Activated naive CD4-positive, alpha-beta T cell treated with anti-CD3 and anti-CD28 coated beads, Interleukin-2, amount 50 U/mL, for 16 hours (primary cell): ENCODE data around the gene FN3KRP.
"Not testable (repeated sequence)": the region's sequence is repeated elsewhere in the genome, so short reads cannot be mapped to it uniquely, and the experiment has no call there.

ENCODE experiments used
- DNase-seq: peaks from one replicate; pipeline ENCODE4 v3.0.0-alpha.2; 2020

Gene FN3KRP

GRCh38 chr17:82709676-82710498 is 6.6 kb upstream of the FN3KRP start:
- DNase-seq = no peak

DNA sequence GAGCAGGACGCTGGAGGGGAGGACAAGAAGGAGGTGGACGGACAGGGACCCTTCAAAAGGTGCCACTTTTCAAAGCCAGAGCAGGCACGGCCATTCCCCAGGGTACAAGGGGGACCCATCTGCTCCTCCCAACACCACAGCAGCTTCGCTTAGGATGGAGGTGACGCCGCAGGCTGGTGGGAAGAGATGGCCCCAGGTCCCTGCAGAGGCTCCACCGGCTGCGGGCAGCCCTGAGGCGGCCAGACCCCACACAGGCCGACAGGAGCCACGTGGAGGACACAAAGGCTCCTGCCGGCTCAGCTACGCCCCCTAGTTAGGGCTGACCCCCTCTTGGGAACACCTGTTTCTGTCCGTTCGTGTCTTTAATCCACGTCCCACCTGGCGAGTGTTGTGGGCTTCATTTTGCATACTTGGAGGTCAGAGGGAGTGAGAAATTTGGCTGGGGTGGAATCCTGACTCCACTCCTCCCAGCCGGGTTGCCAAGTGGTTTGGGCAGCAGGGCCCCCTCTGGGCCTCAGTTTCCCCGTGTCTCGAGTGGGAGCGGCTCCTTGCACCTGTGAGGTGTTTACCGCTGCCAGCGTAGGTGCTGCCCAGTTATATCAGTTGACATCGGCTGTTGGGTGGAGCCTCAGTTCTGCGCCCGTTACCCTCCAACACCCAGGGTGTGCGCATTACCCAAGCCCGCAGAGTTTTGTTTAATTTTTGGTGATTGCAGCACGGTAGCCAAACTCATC is 5.8 kb upstream of the FN3KRP start:
- DNase-seq = no peak

GRCh38 chr17:82713071-82713723 is 3.3 kb upstream of the FN3KRP start:
- no peak for DNase-seq

GRCh38 chr17:82718986-82719685 is 2.6 kb downstream of the FN3KRP start:
- no peak for DNase-seq

- DNase-seq = no peak
These were observed 3.7 kb downstream of the FN3KRP start for GRCh38 chr17:82720204-82720603.

GRCh38 chr17:82722341-82723013 is 6.0 kb downstream of the FN3KRP start:
- DNase-seq = no peak

DNA sequence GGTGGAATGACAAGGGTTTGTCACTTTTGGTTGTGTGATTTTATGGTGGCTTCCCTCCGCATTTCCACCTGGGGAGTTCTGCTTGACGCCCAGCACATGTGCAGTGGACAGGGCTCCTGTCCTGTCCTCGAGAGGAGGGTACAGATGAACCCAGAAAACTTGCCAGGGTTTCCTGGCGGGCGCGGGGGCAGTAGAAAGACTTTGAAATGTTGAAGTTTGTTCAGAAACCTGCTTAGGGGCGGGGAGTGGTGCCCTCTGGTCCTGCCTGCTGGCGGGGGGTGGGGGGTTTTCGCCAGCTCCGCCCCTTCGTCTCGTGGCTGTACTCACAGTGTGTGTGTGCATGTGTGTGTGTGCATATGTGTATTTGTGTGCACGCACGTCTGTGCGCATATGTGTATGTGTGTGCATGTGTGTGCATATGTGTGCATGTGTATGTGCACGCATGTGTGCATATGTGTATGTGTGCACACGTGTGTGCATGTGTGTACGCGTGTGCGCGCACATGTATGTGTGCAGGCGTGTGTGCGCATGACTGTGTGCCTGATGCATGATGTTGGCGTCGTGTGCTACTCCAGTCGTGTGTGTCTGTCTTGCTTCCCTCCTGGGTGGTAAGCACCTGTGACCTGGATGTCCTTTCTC is 6.8 kb downstream of the FN3KRP start:
- no peak for DNase-seq

GRCh38 chr17:82726427-82726826 is 9.9 kb downstream of the FN3KRP start:
- no peak for DNase-seq

DNA sequence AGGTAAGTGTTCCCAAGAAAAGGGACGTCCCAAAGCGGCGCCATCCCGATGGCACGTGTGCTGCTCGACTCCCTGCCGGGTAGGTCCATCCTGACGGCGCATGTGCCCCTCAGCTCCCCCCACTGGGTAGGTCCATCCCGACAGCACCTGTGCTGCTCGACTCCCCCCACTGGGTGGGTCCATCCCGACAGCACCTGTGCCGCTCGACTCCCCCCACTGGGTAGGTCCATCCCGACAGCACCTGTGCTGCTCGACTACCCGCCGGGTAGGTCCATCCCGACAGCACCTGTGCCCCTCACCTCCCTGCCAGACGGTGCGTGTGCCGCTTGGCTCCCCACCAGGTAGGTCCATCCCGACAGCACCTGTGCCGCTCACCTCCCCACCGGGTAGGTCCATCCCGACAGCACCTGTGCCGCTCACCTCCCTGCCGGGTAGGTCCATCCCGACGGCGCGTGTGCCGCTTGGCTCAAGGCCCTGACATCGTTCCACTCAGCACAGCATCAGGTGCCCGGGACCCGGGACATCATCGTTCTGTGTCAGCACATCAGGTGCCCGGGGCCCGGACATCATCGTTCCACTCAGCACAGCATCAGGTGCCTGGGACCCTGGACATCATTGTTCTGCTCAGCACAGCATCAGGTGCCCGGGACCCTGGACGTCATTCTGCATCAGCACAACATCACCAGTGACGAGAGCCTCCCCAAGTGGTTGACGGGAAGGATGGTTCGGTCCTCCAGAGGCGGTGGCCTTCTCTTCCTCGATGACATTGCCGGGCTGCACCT is 13.2 kb downstream of the FN3KRP start:
- no peak for DNase-seq

DNA sequence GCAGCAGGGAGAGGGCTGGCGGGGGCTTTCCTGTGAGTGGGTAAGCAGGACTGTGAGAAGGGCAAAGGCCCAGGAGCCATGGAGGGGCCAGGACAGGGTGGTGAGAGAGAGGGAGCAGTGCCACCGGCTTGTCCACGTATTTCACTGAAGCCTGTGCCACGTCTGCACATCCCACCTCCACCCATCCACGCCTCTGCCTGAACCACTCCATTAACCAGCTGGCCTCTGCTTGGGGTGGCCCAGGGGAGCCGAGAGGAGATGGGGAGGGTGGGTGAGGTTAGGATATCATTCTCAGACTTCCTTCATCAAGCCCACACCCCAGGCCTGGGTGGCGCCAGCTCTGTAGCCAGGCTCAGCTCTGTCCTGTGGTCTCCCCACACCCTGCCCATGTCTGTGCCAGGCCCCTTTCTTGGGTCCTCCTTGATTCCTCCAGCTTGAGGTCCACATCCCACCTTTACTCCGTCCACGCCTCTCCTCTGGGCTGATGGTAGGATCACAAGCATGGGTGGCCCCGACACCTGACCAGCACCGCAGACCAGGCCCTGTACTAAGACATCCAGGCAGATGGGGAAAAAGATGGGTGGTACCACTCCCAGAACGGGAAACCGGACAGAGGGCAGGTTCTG is 15.7 kb downstream of the FN3KRP start:
- no peak for DNase-seq

GRCh38 chr17:82734987-82735866 is 18.7 kb downstream of the FN3KRP start, which contains the start of gene FN3K:
Gene FN3K, plus strand, starts transcription at chr17:82735615. Its CDS starts 22 bp downstream, at chr17:82735637.
- DNase-seq = peak; percentile 46

GRCh38 chr17:82736511-82737185 is 20.1 kb downstream of the FN3KRP start:
- no peak for DNase-seq

DNA sequence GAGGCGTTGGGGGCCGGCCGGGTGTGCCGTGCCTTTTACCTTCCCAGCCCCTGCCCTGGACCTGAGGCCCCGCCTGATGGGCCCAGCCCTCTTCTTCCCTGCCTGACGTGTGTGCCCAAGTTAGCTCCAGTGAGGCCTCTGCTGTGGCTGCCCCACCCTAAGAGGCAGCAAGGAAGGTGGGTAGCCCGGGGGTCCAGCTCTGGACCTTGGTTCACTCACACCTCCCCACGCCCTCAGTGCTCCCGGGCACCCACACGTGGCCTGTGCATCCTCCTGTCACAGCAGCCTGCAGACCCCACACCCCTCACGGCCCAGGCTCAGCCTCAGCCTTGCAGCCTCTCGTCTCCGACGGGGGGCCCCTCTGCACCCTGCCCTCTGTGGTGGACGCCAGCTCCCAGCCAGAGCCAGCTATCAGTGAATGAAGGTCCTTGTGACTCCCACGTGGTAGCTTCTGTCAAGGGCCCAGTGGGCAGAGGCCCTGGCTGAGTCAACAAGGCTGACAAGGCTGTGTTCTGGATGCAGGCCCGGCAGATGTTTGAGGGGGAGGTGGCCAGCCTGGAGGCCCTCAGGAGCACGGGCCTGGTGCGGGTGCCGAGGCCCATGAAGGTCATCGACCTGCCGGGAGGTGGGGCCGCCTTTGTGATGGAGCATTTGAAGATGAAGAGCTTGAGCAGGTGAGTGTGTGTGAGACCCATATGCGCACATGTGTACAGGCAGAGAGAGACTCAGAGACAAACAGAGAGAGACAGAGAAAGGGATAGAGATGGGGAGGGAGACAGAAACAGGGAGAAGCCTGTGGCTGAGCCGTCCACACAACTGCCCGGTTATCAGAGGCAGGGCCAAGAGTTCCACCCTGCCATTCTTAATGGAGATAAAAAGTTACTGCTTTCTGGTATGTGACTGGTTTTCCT is 21.7 kb downstream of the FN3KRP start:
- DNase-seq = no peak

- DNase-seq = no peak
These were observed 24.6 kb downstream of the FN3KRP start for GRCh38 chr17:82740906-82741759.

GRCh38 chr17:82743344-82744219 is 27.1 kb downstream of the FN3KRP start:
- no peak for DNase-seq

DNA sequence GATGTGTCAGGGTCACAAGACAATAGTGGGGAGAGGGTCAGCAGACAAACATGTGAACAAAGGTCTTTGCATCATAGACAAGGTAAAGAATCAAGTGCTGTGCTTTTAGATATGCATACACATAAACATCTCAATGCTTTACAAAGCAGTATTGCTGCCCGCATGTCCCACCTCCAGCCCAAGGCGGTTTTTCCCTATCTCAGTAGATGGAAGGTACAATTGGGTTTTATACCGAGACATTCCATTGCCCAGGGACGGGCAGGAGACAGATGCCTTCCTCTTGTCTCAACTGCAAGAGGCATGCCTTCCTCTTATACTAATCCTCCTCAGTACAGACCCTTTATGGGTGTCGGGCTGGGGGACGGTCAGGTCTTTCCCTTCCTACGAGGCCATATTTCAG is 28.2 kb downstream of the FN3KRP start:
- not testable (repeated sequence) for DNase-seq
